T-helper 22 cell (primary cell): Measurements from ENCODE around the gene MEIS3.
"Not testable (repeated sequence)": the region's sequence is repeated elsewhere in the genome, so short reads cannot be mapped to it uniquely, and the experiment has no call there.

Experiments
- DNase-seq: peaks from one replicate; pipeline ENCODE4 v3.0.0-alpha.2; 2020; ENCODE audit warnings: low read depth

Gene MEIS3

GRCh38 chr19:47384533-47384932 lies 34.8 kb downstream of the MEIS3 start:
- not testable (repeated sequence) for DNase-seq

DNA sequence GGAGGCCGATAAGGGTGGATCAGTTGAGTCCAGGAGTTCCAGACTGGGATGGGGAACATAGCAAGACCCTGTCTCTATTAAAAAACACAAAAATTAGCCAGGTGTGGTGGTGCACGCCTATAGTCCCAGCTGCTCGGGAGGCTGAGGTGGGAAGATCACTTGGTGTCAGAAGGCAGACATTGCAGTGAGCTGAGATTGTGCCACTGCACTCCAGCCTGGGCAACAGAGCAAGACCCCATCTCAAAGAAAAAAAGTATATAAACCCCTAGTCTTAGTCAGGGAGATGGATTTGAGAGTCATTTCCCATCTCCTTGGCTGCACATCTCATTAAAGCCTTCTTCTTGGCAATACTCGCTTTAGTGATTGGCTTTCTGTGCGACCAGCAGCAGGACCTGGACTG lies 35.4 kb downstream of the MEIS3 start:
- not testable (repeated sequence) for DNase-seq

DNA sequence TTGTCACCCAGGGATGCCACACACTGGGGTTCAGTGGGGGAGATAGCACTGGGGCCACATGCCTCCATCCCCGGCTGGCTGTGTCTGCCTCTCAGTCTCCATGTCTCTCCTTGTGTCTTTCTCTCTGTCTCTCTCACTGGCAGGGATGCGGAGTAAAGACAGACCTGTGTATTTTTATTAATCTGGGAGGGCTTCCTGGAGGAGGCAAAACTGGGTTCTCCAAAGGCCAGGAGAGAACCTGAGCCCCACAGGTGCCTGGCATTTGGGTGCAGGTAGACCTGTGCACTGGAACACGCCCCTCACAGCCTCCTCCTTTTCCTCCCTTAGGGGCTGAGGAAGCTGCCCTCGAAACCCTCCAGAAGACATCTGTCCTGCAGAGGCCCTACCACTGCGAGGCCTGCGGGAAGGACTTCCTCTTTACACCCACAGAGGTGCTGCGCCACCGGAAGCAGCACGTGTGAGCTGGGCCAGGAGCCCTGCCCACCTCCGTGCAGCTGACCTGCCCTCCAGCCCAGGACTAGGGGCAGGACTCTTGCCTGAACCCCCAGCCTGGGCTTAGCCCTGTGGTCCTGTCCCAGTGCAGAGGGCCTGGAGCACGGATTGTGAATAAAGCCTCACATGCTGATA lies 37.6 kb downstream of the MEIS3 start:
- no peak for DNase-seq

- DNase-seq: no peak
Observed at GRCh38 chr19:47381121-47381520, 38.2 kb downstream of the MEIS3 start.

DNA sequence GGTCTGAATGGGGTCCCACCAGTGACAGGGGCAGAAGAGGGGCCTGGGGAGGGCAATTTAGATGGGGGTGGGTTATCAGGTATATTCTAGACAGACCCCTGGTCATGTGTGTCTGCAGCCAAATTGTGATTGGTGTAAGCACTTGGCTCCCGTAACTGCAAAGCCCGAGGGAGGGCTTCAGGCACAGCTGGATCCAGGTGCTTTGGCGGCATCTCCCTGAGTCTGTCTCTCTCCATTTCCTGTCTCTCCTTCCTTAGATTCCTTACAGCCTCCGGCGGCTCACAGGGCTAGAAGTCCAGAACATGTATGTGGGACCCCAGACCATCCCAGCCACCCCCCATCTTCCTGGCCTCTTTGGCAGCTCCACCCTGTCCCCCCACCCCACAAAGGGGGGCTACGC lies 38.8 kb downstream of the MEIS3 start:
- no peak for DNase-seq

- no peak for DNase-seq
Observed at GRCh38 chr19:47379381-47379938, 39.9 kb downstream of the MEIS3 start.

DNA sequence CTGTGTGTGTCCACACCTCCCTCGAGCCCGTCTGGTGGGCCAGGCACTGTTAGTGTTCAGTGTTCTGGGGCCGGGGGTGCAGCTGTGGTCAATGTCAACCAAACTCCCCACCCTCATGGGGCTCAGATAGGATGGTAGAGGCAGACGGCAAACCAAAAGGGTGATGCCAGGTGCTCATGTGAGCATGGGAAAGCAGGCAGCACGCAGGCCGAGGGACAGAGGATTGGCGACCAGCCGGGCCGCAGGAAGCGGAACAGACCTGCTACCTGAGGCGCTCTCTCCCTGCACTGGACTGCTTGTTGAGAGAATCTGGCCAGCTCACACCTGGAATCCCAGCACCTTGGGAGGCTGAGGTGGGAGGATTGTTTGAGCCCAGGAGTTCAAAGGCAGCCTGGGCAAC lies 41.1 kb downstream of the MEIS3 start:
- DNase-seq: no peak

- no peak for DNase-seq
Observed at GRCh38 chr19:47377801-47378200, 41.5 kb downstream of the MEIS3 start.

- DNase-seq: no peak
Observed at GRCh38 chr19:47377208-47377701, 42.1 kb downstream of the MEIS3 start.

DNA sequence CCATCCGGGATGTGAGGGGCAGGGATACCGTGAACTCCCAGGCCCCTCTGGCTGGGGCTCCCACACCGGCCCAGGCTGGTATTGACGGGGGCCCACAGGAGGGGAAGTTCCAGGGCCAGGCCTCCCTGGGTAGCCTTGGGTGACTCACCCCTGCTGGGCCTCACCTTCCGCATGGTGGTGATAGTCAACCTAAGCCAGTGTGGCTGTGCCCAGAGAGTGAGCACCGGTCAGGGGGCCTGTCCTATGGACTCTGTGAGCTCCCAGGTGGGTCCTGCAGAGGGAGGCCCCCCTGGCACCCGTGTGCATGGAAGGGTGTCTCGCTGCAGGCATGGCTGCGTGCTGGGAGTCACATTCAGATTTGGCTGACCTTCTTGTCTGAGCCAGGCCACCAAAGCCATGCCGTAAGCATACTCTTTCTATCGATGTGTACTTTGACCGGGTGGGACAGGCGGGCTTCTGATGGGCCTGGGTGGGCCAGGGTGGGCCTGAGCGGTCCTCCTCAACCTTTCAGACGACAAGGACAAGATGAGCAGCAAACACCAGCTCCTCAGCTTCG lies 42.7 kb downstream of the MEIS3 start:
- no peak for DNase-seq

- no peak for DNase-seq
Observed at GRCh38 chr19:47375694-47376588, 43.4 kb downstream of the MEIS3 start.

- no peak for DNase-seq
Observed at GRCh38 chr19:47374876-47375693, 44.2 kb downstream of the MEIS3 start.

GRCh38 chr19:47373246-47374240 lies 45.8 kb downstream of the MEIS3 start:
- DNase-seq: no peak

DNA sequence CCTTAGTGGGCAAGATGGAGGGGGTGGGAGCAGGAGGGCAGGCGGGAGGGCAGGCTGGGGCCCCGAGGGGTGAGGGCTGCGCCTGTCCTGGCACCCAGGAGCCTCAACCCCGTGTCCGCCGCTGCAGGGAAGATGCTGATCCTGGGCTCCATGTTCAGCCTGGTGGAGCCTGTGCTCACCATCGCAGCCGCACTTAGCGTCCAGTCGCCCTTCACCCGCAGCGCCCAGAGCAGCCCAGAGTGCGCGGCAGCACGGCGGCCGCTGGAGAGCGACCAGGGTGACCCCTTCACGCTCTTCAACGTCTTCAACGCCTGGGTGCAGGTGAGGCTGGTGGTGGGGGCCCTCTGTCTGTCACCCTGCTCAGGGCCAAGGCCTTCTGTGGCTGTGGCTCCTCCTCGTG lies 46.7 kb downstream of the MEIS3 start:
- DNase-seq: no peak

GRCh38 chr19:47371261-47371660 lies 48.1 kb downstream of the MEIS3 start:
- DNase-seq: no peak

DNA sequence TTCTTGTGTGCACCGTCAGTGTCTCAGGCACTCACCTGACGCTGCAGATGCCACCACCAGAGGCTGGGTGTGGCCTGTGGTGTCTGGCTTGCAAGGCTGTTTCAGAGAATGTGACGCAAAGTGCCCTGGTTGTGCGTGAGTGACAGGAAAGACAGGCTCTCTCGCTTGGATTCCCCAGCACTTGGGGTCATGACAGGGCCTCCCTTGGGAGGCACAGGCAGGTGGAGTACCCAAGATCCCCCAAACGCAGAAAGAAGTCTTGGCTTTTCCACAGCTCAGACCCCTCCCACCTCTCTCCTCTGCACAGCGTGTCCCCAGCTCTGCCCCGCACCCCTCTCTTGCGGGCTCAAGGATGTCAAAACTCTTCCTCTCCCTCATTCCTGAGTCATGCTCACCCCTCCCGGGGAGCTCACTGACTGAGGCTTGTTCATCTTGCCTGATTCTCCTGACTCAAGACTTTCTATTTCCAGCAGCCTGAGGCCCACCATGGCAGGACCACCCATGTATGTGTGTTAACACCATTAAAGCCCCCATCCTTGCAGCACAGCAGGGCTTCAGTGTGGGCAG lies 49.2 kb downstream of the MEIS3 start:
- no peak for DNase-seq

DNA sequence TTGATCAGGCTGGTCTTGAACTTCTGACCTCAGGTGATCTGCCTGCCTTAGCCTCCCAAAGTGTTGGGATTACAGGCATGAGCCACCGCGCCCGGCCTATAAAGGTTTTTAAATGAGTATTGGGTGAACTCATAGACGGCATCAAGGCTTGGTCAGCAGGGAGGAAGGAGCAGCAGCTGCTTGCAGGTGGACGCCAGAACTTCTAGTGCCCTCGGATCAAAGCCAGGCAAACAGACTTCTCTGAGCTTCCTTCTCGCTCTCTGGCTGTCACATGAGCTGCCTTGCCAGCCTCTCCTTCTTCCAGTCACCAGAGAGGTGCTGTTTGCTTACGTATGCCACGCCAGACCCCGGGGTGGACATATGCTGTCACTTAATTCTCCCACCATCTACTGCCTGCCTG lies 53.9 kb downstream of the MEIS3 start:
- not testable (repeated sequence) for DNase-seq

GRCh38 chr19:47363758-47364531 lies 55.4 kb downstream of the MEIS3 start:
- no peak for DNase-seq

DNA sequence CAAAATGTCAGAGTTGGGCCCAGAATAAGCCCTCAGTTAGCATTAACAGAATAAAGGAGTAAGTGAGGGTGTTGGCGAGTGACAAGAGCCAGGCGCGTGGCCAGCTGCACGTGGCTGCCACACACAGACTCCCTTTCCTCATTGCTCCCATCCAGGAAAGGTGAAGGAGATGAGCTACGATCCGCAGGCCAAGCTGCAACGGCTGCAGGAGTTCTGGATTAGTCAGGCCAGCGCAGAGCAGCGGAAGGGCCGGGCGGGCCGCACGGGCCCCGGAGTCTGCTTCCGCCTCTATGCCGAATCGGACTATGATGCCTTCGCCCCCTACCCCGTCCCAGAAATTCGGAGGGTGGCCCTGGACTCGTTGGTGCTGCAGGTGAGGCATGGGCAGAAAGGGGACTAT lies 57.0 kb downstream of the MEIS3 start:
- no peak for DNase-seq
